ENCODE data around the gene ADAMTS7.
"Not testable (repeated sequence)": the region's sequence is repeated elsewhere in the genome, so short reads cannot be mapped to it uniquely, and the experiment has no call there.

ADAMTS7 gene

DNA sequence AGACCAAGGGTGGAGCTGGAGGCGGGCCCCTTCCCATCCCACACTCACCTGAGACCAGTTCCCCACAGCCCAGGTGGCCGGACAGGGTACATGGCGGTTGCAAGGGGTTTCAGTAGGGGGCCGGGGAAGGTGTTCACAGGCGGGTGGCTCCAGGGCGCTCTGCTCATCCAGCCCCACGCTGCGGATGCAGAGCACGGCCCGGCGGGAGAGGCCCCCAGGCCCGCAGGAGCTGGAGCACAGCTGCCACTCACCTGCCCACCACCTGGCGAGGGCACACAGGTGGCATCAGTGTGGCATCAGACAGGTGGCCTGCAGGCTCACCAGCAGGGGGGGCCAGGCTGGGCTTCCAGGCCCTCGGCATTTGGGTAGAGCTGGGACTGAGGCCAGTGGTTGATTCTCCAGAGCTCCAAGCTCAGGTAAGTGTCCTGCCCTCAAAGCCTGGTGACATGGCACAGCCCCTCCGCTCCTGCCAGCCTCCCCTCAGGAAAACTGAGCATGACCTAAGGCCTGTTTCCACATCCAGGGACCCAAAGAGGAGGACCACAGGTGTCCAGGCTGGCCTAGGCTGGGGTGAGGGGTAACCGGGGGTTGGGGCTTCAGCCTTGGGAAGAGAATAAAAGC is 43.8 kb downstream of the ADAMTS7 start:
- no peak for DNase-seq (ENCODE audit: extremely low read depth in 1 of 2, low read depth in 1 of 2)

DNA sequence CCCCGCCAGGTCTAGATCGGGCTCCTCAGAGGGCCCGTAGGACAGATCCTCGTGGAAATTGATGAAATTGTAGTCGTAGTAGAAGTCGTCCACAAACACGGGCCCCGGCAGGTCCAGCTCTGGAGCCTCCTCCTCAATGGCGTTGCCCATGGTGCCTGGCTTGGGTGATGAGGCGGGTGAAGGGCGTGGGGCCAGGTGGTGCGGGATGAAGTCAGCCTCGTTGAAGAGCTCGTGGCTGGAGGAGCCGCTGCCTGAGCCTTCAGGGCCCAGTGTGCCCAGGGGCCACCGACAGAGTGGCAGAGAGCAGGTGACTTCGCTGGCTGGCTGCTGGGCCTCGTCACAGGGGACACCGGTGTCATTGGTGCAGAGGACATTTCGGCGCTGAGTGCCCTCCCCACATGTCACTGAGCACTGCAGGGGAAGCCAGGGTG is 44.6 kb downstream of the ADAMTS7 start:
- DNase-seq (ENCODE audit: extremely low read depth in 1 of 2, low read depth in 1 of 2): not testable (repeated sequence)

DNA sequence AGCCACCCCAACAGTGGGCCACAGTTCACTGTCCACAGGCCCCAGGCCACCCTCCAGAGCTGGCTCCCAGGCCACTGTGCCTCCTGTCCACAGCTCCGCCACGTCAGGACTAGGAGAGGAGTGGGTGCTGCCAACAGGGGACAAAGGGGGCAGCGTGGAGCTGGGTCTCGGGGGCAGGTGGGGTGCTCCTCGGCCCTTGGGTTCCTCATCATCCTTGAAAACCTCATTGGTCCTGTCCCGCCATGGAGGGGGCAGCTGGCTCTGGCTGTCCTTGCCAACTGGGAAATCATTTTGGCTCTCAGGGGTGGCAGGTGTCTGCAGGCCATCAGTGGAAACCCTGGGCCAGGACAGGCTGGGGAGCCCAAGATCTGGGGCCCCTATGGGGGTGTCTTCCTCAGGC is 45.2 kb downstream of the ADAMTS7 start:
- DNase-seq (ENCODE audit: extremely low read depth in 1 of 2, low read depth in 1 of 2): no peak

DNA sequence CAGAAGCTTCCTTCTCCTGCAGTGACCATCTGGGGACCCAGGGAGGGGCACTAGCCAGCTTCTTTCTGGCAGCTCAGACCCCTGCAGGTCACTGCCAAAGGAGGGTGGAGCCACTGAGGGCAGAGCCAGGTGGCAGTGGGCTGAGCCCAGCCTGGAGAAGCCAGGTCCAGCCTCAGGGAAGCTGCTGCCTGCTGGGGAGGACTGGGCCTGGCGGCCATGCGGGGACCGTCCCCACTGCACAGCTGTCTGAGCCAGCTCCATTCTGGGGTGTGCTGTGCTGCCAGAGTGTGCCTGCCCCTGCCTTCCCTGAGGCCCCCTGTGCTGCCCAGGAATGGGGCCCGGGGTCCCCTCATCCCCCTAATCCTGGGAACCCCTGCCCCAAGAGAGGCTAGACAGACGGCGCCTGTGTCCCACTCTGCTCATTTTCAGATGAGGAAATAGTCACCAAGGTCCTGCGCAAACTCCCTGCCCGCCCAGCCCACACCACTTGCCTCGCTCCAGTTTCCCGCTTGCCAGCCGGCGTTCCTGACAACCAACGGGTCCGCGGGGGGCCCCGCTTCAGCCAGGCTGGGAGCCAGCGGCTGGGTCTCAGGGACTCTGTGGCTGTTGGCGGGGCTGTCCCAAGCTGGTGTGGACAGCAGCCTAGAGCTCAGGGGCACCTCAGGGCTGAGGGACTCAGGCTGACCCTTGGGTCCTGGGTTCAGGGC is 46.0 kb downstream of the ADAMTS7 start:
- not testable (repeated sequence) for DNase-seq (ENCODE audit: extremely low read depth in 1 of 2, low read depth in 1 of 2)

DNA sequence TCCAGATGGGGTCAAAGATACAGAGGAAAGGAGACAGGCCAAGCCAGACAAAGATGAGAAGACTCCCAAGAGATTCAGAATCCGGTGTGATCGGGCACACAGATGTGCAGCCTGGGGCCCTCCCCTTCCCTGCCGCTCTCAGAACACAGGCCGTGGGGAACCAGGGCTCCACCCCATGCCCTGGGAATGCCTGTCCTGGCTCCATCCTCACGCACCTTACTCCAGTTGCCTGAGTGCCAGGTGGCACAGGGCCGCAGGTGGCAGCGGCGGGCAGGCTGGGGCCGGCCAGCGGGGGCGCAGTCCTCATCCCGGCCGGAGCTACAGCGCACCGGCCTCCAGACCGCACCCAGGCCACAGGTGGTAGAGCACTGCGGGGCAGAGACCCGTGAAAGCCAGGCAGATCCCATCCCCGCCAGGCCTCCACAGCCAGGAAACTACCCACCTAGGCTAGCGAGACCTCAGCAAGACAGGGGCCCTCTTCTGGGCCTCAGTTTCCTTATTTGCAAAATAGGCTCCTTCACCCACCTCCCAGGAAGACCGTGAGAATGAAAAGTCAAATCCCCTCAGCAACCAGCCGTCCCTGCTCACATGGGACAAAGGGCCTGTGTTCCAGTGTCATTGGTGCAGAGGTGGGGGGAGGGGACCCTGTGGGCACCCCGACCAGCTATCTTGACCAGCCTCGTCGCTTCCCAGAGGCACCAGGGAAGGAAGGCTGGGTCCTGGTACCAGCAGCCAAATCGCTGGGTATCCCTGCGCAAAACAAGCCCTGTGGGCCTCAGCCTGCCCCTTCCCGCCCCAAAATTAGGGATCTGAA is 46.7 kb downstream of the ADAMTS7 start:
- DNase-seq (ENCODE audit: extremely low read depth in 1 of 2, low read depth in 1 of 2): not testable (repeated sequence)

DNA sequence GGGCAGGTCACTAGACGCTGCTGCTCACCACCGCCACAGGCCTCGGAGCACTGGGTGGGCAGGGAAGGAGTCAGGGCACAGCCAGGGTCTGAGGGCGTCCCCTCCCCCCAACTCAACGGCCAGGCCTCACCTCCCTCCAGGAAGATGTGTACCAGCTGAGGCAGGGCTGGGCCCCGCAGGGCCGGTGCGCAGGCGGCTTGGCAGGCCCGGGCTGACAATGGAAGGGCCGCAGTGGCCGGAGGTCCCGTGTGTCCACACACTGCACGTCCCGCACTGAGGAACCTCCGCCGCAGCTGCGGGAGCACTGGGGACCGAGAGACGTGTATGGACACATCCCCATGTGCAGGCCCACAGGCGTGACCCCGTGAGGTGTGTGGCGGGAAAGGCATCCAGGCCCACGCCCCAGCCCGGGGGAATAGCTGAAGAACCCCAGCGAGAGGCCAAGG is 47.4 kb downstream of the ADAMTS7 start:
- DNase-seq (ENCODE audit: extremely low read depth in 1 of 2, low read depth in 1 of 2): no peak

DNA sequence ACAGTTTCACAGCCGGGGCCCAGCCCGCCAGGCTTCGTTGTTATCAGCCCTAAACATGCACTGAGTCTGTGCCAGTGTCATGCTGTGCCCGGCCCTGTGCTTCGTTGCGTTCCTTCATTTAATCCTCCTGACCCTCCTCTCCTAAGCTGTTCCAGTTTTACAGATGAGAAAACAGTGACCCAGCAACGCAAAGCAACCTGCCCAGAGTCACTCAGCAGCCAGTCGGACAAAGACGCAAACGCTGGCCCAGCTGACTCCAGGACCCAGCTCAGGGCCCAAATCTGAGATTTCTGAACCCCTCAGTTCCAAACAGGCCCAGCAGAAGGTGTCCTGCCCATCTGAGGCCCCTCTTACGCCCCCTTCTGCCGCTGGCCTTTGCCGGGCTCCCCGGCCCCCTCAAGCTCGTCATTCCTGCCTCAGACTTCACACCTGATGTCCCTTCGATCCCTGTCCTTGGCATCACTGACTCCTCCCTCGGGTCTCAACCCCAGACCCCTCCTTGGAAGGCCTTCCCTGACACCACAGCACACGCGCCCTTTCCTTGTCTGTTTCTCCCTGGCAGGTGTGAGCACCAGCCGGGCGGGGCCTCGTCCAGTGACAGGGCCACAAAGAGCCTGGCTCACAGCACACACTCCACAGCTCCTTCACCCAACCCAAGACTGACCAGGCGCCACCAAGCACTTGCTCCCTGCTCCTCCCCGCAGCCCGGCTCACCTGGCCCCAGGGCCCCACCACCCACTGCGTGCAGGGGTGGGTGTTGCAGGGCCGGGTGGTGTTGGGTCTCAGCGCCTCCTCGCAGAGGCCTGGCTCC is 48.1 kb downstream of the ADAMTS7 start:
- DNase-seq (ENCODE audit: extremely low read depth in 1 of 2, low read depth in 1 of 2): no peak

DNA sequence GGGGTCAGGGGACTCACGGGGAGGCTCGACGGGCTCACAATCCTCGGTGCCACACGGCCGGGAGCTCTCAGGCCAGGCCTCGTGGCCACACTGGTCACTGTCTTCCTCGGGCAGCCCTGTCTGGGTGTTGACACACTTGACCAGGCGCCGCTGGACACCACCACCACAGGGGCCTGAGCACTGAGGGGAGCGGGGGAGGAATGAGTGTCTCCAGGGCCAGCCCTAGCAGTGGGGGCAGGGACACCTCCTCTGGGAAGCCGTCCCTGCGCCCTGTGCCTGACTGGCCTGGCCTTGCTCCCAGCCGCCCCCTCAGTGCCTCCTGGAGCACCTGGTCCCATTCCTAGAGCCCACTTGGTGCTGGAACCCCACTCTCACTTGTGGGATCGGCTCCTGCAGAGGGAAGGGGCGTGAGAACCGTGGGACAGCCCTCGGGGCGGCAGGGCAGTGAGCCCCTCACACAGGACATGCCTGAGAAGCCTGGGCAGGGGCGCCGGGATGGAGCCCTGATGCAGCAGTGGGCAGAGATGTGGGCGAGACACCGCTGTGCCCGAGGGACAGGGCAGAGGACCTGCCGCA is 48.8 kb downstream of the ADAMTS7 start:
- DNase-seq (ENCODE audit: extremely low read depth in 1 of 2, low read depth in 1 of 2): not testable (repeated sequence)

DNA sequence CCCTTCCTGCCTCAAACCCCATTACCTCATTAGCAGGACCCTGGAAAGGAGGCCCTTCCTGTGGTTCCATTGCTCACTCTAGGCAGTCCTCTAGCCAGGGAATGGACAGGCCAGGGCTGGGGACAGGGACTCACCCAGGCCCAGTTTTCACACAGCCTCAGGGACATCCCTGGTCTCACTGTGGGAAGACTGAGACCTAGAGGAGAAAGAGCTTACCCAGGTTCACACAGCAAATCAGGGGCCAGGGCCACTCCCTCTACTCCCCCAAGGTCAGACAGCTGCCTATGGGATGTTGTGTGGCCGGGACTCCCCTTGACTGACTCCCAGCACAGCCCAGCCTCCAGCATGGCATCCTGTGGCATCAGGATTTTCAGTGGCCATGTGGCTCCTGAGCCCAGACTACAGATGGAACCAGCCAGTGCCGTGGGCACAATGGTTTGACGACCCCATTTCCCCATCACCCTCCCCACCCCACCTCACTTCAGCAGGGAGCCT is 49.3 kb downstream of the ADAMTS7 start:
- DNase-seq (ENCODE audit: extremely low read depth in 1 of 2, low read depth in 1 of 2): no peak

DNA sequence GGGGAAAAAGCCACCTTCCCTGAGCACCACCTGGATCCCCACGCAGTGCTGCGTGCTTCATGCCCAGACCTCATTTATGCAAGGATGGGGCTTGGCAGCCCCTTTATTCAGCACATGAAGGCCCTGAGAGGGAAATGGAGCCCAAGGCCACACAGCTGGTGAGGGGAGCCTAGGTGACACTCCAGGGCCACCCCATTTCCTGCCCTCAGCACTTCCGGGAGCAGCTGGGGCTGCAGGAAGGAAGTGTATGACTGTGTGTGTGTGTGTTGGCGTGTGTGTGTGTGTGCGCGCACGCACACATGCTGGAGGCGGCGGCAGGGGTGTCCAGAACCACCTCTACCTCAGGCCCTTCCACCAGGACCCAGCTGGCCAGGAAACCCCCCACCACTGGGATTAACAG is 49.8 kb downstream of the ADAMTS7 start:
- peak; percentile 52 to 66 for DNase-seq (ENCODE audit: extremely low read depth in 1 of 2, low read depth in 1 of 2)

DNA sequence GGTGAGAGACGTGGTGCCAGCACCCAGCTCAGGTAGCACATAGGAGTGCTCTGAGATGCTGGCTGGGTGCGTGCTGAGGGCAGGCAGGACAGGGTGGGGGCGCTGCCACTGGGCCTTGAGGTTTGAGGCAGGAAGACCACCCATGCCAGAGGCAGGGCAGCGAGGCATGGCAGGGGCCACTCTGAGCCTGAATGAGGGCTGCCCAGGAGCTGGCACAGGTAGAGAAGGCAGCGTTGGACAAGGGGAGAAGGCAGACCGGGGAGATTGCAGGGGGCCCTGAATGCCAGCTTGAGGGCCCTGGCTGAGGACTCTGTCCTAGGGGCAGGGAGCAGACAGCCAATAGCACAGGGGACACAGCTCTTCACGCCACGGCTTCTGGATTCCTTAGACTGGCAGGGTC is 50.2 kb downstream of the ADAMTS7 start:
- DNase-seq (ENCODE audit: extremely low read depth in 1 of 2, low read depth in 1 of 2): no peak

DNA sequence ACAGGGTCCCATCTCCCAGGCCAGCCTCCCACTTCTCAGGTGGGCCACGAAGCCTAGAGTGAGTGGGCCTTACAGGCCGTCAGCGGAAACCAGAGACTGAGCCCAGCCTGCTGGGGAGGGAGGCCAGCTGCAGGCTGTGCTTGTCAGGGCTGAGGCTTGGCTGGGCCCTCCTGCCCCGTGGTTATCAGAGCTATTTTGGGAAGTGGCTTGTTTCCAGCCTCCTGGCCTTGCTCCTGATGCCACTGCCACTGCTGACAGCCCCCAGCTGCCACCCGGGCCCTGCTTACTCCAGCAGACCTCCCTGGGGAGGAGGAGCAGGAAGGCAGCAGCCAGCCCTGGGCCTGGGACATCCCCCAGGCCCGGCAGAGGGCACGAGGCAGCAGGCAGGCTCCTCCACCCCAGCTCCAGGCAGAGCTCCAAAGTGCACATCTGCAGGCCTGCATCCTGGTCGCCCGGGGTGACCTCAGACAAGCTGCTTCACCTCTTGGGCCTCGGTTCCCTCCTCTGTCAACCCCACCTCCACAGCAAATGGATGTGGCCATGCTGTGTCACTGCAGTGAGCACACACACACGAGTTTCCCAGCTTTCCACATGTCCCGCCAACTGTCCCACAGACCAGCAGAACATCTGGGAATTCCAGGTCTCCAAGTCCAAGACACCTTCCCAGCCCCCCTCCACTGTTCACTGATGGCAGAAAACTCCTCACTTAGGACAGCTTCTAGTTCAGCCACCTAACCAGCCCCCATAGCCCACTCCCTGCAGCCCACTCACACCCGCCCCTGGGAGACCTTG is 51.0 kb downstream of the ADAMTS7 start:
- DNase-seq (ENCODE audit: extremely low read depth in 1 of 2, low read depth in 1 of 2): not testable (repeated sequence)

DNA sequence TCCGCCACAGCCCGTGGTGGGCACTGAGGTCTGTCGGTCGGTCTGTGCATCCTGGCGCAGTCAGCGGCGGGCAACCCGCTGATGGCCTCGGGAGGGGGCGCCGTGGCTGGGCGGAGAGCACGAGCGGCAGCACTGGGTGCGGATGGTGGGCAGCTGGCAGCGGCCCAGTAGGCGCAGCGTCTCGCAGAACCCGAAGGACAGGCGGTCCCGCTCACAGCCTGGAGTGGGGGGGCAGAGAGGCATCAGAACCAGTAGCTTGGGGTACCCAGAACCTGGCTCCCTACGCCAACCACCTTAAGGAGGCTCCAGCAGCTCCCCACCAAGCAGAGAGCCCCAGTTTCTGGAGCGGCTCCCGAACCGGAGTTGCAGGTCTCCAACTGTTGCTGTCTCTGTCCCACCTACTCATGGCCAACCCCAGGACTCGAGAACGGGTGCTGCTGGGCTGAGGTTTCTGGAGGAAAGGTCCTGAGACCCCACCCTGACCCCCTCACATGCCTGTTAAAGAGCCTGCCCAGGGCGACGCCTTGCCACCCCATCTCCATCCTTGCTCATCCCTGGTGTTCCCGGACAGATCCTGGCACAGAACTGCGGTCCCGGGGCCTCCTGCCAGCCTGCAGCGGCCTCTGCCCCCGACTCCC is 51.8 kb downstream of the ADAMTS7 start:
- not testable (repeated sequence) for DNase-seq (ENCODE audit: extremely low read depth in 1 of 2, low read depth in 1 of 2)

DNA sequence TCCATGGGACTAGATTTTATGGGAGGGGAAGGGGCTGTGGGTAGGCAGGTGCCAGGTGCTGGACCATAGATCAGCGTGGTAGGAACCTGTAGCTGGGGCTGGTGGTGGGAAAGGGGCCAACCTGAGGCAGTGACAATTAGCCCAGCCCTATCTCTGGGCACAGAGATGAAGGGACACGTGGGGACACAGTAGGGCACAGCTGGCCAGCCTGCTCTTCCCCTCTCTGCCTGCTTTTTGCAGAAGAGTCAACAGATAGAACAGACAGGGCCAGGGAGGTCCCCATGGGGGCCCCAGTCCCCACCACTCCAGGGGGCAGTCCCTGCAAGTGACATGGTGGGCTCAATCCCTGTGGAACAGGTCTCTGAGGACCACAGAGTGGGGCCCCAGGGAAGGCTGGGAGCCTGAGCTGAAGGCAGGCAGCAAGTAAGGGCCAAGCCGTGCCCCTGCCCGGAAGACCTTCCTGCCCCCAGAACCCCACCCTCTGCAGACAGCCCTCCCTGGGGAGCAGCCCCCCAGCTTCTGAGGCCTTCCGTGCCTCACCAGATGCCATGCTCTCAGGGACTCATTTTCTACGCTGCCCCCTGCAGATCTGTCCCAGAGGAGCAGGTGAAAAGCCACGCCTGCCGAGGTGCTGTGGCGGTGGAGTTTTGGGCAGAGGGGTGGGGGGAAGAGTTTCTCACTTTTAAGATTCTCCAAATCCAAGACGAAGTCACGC is 52.6 kb downstream of the ADAMTS7 start:
- DNase-seq (ENCODE audit: extremely low read depth in 1 of 2, low read depth in 1 of 2): not testable (repeated sequence)

DNA sequence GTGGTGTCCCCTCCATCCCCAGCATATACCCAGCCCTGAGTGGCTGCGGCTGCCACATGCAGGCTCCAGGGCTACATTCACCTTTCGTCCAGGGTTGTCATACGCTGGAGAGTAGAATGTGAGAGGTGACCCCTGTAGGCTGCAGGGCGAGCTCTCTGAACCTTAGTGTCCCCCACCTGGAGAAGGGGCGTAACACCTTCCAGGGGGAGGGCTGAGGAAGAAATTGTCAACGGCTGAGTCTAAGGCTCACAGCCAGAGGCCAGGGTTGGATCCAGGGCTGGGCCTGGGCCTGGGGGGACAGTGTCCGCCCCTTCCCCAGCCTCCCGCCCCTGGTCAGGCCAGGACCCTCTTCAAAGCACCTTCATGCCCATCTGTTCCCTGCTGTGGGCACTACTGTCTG is 53.2 kb downstream of the ADAMTS7 start:
- DNase-seq (ENCODE audit: extremely low read depth in 1 of 2, low read depth in 1 of 2): not testable (repeated sequence)

DNA sequence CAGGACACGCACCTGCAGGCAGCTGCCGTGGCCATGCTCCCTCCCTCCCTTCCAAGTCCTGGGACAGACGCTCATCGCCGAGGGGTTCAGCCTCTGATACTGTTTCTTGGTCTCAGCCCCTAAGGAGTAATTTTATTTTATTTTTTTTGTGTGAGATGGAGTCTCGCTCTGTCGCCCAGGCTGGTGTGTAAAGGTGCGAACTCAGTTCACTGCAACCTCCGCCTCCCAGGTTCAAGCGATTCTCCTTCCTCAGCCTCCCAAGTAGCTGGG is 53.7 kb downstream of the ADAMTS7 start:
- DNase-seq (ENCODE audit: extremely low read depth in 1 of 2, low read depth in 1 of 2): no peak

DNA sequence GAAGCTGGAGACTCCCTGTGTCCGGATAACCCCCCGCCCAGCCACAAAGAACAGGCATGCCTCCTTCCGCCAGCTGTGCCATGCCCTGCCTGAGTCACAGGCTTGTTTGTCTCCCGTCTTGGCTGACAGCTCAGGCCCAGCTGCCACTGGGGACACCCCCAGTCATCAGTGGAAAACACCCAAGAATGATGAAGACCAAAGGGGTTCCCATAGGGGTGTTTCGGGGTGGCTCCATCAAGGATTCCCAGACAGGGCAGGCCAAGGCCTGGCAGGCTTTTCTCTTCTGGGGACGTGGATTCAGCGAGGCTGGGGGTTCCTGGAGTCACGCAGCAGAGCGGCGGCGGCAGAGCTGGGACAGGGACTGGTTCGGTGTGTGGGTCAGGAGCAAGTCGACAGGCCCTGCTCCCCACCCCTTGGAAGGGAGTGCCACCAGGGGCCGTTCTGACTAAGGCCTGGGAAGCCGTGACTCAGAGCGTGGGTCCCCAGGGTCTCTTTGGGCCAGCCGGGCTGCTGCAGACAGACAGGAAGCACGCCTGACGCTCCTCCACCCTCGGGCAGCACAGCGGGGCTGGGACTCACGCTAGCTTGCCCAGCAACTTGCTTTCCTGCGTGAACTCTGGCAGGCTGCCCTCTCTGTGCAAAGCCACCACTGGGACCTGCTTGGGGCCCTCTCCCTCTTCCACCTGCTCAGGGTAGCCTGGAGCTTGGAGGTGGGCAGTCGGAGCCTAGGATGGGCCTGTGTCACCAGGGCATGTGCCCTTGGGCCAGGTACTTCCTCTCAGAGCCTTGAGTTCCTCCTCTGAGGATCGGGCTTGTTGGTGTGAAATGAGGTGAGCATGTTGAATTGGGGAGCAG is 54.3 kb downstream of the ADAMTS7 start:
- peak; percentile 30 to 62 for DNase-seq (ENCODE audit: extremely low read depth in 1 of 2, low read depth in 1 of 2)

Data from stimulated activated CD8-positive, alpha-beta memory T cell treated with anti-CD3 and anti-CD28 coated beads, Interleukin-7, amount 100 ng/mL, for 48 hours (primary cell).